Measurements from ENCODE around the gene GORASP1. TPM values are rescaled to one million over a fixed set of nuclear protein-coding genes. Genes with fewer than 3 reads are reported as not detected.

GORASP1 gene
- total RNA-seq, 5 donors from 2014 or later (not counting 1 experiment from before 2014, with no cell fraction given): 26.7 to 55.5 (median 41.5) TPM

DNA sequence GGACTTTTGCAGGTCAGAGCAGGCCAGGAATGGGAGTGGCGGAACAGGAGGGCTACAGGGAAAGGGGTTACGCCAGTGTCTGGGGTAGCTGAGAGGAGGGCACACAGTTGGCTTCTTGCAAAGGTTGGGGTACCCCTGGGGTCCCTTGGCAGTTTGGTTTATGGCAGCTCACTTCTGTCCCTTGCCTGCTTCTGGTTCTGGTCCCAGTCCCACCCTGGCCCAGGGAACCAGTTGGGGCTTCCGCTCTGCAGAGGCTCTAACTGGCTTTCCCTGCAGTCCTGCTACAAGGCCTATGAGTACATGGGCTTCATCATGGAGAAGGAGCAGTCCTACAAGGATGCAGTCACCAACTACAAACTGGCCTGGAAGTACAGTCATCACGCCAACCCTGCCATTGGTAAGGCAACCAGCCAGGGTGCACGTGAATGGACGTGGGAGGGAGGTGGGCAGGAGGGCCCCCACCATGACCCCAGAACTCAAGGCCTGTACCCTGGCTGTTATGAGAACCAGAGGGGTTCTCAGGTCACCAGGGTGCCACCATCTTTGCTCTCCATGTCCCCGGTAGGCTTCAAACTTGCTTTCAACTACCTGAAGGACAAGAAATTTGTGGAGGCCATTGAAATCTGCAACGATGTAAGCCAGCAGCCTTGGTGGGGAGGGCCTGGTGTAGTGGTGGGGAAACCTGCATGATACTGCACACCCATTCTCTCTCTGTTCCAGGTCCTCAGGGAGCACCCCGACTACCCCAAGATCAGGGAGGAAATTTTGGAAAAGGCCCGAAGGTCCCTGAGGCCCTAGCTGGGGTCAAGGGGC lies 30.8 kb upstream of the GORASP1 start:
- WGBS (ENCODE audit: insufficient coverage): 88% methylated on average over 4 of the region's 10 CpGs
- Histone ChIP-seq H3K4me3 (ENCODE audit: control insufficient read depth in 1 of 2, extremely low read depth in 1 of 2, low read length in 1 of 2) (no peak overlapping the region), H3K4me1 (ENCODE audit: control insufficient read depth in 1 of 2, extremely low read depth in 1 of 2, insufficient read depth in 2 of 2, low read length in 2 of 2) (peaks cover 0 to 10% of the 10 kb centered on the region in 2 experiments), H3K9me3 (no peaks in the 10 kb centered on the region), H3K36me3 (ENCODE audit: control insufficient read depth in 2 of 2, extremely low read depth in 1 of 2, insufficient read depth in 1 of 2, low read length in 1 of 2) (peaks cover 19 to 32% of the 10 kb centered on the region in 2 donors), H3K27me3 (replicated peaks in 1 of 2; ENCODE audit: control insufficient read depth in 2 of 2, extremely low read depth in 1 of 2, insufficient read depth in 2 of 2, low read length in 1 of 2) (no peaks in the 10 kb centered on the region), H3K27ac (ENCODE audit: low read length) (no peak overlapping the region)
- Mint-ChIP-seq H3K4me3 (peak overlapping the region in 1 of 3 donors; percentile 10), H3K9me3 (no peaks in the 10 kb centered on the region), H3K27me3 (no peaks in the 10 kb centered on the region), H3K36me3 (peaks cover 24% of the 10 kb centered on the region), H3K4me1 (peaks cover 14 to 30% (median 18%) of the 10 kb centered on the region in 3 donors), H3K27ac (peak overlapping the region in 1 of 2 donors; percentile 61)
- DNase-seq: no peak
- ATAC-seq (replicated peaks in 1 of 4): peak in 1 of 4 experiments; percentile 2
- ChIA-PET CTCF (interaction anchor here in 1 of 2 donors (1.0 kb wide), 1 partner anchor 154 kb away, joined by 3 read pairs; no protein-coding TSS in a partner anchor), POLR2A (no interaction called here)

DNA sequence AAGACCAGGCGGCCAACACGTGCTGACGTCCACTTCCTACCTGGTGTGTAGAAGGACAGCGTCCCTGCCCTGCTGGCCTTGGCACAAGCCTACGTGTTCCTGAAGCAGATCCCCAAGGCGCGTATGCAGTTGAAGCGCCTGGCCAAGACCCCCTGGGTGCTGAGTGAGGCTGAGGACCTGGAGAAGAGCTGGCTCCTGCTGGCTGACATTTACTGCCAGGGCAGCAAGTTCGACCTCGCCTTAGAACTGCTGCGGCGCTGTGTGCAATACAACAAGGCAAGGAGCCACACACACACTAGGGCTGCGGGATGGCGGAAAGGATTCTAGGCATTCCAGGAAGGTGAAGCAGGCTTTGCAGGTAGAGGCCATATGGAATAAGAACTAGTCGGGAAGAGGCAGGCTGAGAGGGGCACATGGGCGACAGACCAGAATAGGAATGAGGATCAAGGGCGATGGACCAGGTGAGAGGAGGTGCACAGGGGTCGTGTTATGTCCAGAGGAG lies 30.1 kb upstream of the GORASP1 start:
- ATAC-seq (replicated peaks in 1 of 4) (no peak), DNase-seq (no peak)
- CTCF ChIA-PET: no interaction called here
- Mint-ChIP-seq H3K36me3 (peaks cover 19% of the 10 kb centered on the region), H3K4me1 (peaks cover 11 to 30% (median 15%) of the 10 kb centered on the region in 3 donors), H3K27ac (peak overlapping the region in 1 of 2 donors; percentile 55), H3K4me3 (peak overlapping the region in 1 of 3 donors; percentile 10), H3K9me3 (no peaks in the 10 kb centered on the region), H3K27me3 (no peaks in the 10 kb centered on the region)
- WGBS (ENCODE audit: insufficient coverage): 97% methylated on average over 18 of the region's 18 CpGs
- Histone ChIP-seq H3K4me1 (ENCODE audit: control insufficient read depth in 1 of 2, extremely low read depth in 1 of 2, insufficient read depth in 2 of 2, low read length in 2 of 2) (peaks cover 0 to 7% of the 10 kb centered on the region in 2 experiments), H3K27ac (ENCODE audit: low read length) (no peak overlapping the region), H3K36me3 (ENCODE audit: control insufficient read depth in 2 of 2, extremely low read depth in 1 of 2, insufficient read depth in 1 of 2, low read length in 1 of 2) (peaks cover 12 to 25% of the 10 kb centered on the region in 2 donors), H3K9me3 (no peaks in the 10 kb centered on the region), H3K4me3 (ENCODE audit: control insufficient read depth in 1 of 2, extremely low read depth in 1 of 2, low read length in 1 of 2) (no peak overlapping the region), H3K27me3 (replicated peaks in 1 of 2; ENCODE audit: control insufficient read depth in 2 of 2, extremely low read depth in 1 of 2, insufficient read depth in 2 of 2, low read length in 1 of 2) (no peaks in the 10 kb centered on the region)
- POLR2A ChIA-PET: no interaction called here

DNA sequence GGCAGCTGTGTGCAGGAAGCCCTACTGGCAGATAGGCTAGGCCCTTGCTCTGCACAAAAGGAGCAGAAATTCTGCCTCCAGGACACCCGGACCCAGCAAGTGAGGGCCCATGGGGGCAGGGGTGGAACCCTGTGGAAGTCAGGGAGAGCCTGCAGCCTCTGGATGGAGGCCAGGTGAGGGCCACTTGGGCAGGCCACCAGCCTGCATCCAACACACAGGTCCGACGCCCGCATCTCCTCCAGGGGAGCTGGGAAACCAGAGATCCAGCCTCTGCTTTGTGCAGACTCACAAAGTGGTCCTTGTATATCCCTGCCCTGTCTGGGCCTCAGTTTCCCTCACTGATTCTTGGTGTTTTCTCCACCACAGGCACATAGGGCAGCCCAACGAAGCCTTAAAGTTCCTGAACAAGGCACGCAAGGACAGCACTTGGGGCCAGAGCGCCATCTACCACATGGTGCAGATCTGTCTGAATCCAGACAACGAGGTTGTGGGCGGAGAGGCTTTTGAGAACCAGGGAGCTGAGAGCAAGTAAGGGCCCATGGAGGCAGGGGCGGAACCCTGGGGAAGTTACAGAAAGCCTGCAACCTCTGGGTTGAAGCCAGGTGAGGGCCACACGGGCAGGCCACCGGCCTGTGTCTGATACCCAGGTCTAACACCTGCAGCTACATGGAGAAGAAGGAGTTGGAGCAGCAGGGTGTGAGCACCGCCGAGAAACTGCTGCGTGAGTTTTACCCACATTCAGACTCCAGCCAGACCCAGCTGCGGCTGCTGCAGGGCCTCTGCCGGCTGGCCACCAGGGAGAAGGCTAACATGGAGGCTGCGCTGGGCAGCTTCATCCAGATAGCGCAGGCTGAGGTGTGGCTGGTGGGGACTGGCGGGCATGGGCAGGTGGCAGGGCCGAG lies 29.4 kb upstream of the GORASP1 start:
- H3K36me3 ChIP-seq (ENCODE audit: control insufficient read depth in 2 of 2, extremely low read depth in 1 of 2, insufficient read depth in 1 of 2, low read length in 1 of 2): peaks cover 9 to 18% of the 10 kb centered on the region in 2 donors
- DNase-seq: no peak
- no peak overlapping the region for H3K27ac Mint-ChIP-seq

DNA sequence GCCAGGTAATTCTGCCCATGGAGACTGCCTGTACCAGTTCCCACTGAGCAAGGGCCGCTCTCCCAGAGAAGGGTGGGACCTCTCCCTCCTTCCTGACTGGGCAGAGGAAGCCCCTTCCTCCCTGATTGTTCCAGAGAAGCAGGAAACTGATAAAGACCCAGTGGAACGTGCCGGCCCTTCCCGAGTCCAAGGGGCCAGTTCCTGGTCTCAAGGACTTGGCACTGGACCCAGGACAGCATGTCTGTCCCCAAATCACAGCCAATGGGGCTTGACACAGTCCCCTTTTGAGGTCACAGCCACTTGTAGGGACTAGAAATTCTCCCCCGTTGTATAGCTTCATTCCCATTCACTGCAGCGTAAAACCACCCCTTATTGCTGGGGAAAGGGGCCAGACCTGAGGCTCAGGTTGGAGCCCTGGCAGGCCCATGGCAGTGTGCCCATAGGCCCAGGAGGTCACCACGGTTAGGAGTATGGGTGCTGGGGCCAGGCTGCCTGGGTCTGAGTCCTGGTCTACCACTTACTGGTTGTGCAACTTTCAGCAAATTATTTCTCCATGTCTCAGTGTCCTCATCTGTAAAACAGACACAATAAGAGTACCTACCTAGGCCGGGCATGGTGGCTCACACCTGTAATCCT lies 27.9 kb upstream of the GORASP1 start:
- CTCF ChIA-PET: interaction anchor here in 1 of 2 donors (0.6 kb wide), 1 partner anchor 24 kb away, joined by 6 read pairs; no protein-coding TSS in a partner anchor
- no peak for ATAC-seq (replicated peaks in 1 of 4)

More for the DNA sequence above, 29.4 kb upstream of the GORASP1 start:
- Mint-ChIP-seq H3K9me3 (no peaks in the 10 kb centered on the region), H3K4me3 (no peak overlapping the region), H3K27me3 (no peaks in the 10 kb centered on the region), H3K4me1 (peaks cover 10 to 29% (median 14%) of the 10 kb centered on the region in 3 donors), H3K36me3 (peaks cover 17% of the 10 kb centered on the region)
- Histone ChIP-seq H3K4me3 (ENCODE audit: control insufficient read depth in 1 of 2, extremely low read depth in 1 of 2, low read length in 1 of 2) (no peak overlapping the region), H3K27me3 (replicated peaks in 1 of 2; ENCODE audit: control insufficient read depth in 2 of 2, extremely low read depth in 1 of 2, insufficient read depth in 2 of 2, low read length in 1 of 2) (no peaks in the 10 kb centered on the region), H3K4me1 (ENCODE audit: control insufficient read depth in 1 of 2, extremely low read depth in 1 of 2, insufficient read depth in 2 of 2, low read length in 2 of 2) (peaks cover 0 to 1% of the 10 kb centered on the region in 2 experiments), H3K27ac (ENCODE audit: low read length) (no peak overlapping the region), H3K9me3 (no peaks in the 10 kb centered on the region)
- ChIA-PET POLR2A (no interaction called here), CTCF (interaction anchor here in 1 of 2 donors (0.6 kb wide), 1 partner anchor 35 kb away, joined by 3 read pairs; no protein-coding TSS in a partner anchor)
- ATAC-seq (replicated peaks in 1 of 4): peak in 1 of 4 experiments; percentile 6
- 89% methylated on average over 15 of the region's 21 CpGs for WGBS (ENCODE audit: insufficient coverage)

DNA sequence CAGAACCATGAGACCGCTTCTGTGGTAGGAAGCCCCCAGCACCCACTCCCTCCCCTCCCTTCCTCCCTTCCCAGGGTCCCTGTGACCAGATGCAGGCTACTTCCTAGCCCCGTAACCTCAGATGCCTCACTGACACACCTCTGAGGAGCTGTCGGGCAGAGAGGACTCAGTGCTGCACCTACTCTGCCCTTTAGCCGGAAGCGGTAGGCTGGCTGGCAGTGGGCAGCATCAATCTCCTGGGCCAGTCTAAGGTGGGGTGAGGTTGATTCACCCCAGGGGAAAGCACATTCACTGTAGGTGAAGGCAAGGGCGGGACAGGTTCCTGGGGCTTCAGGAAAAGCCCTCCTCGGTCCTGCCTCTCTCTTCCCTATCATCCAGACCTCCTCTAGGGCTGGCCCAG lies 26.9 kb upstream of the GORASP1 start:
- no peaks in the 10 kb centered on the region for H3K9me3 Mint-ChIP-seq
- H3K27ac Mint-ChIP-seq: no peak overlapping the region
- peaks cover 0 to 3% of the 10 kb centered on the region in 2 donors for H3K36me3 ChIP-seq (ENCODE audit: control insufficient read depth in 2 of 2, extremely low read depth in 1 of 2, insufficient read depth in 1 of 2, low read length in 1 of 2)
- no peaks in the 10 kb centered on the region for H3K27me3 Mint-ChIP-seq
- ATAC-seq (replicated peaks in 1 of 4): peak in 1 of 4 experiments; percentile 5
- H3K4me3 Mint-ChIP-seq: no peak overlapping the region
- POLR2A ChIA-PET: no interaction called here
- no peak overlapping the region for H3K27ac ChIP-seq (ENCODE audit: low read length)
- peaks cover 0 to 15% (median 5%) of the 10 kb centered on the region in 3 donors for H3K4me1 Mint-ChIP-seq
- no peaks in the 10 kb centered on the region for H3K4me1 ChIP-seq (ENCODE audit: control insufficient read depth in 1 of 2, extremely low read depth in 1 of 2, insufficient read depth in 2 of 2, low read length in 2 of 2)
- no peak for DNase-seq
- no peaks in the 10 kb centered on the region for H3K9me3 ChIP-seq
- H3K4me3 ChIP-seq (ENCODE audit: control insufficient read depth in 1 of 2, extremely low read depth in 1 of 2, low read length in 1 of 2): no peak overlapping the region
- H3K27me3 ChIP-seq (replicated peaks in 1 of 2; ENCODE audit: control insufficient read depth in 2 of 2, extremely low read depth in 1 of 2, insufficient read depth in 2 of 2, low read length in 1 of 2): no peaks in the 10 kb centered on the region
- CTCF ChIA-PET: interaction anchor here (0.9 to 1.8 kb wide), 2 partner anchors 58 to 157 kb away, joined by 5 read pairs; partner anchors contain the start of gene XIRP1 (in 1 of the 2)
- peaks cover 14% of the 10 kb centered on the region for H3K36me3 Mint-ChIP-seq
- 80% methylated on average over 3 of the region's 7 CpGs for WGBS (ENCODE audit: insufficient coverage)

More for the DNA sequence above, 27.9 kb upstream of the GORASP1 start:
- Histone ChIP-seq H3K27me3 (replicated peaks in 1 of 2; ENCODE audit: control insufficient read depth in 2 of 2, extremely low read depth in 1 of 2, insufficient read depth in 2 of 2, low read length in 1 of 2) (no peaks in the 10 kb centered on the region), H3K9me3 (no peaks in the 10 kb centered on the region), H3K27ac (ENCODE audit: low read length) (no peak overlapping the region), H3K4me3 (ENCODE audit: control insufficient read depth in 1 of 2, extremely low read depth in 1 of 2, low read length in 1 of 2) (no peak overlapping the region), H3K36me3 (ENCODE audit: control insufficient read depth in 2 of 2, extremely low read depth in 1 of 2, insufficient read depth in 1 of 2, low read length in 1 of 2) (peaks cover 3 to 5% of the 10 kb centered on the region in 2 donors), H3K4me1 (ENCODE audit: control insufficient read depth in 1 of 2, extremely low read depth in 1 of 2, insufficient read depth in 2 of 2, low read length in 2 of 2) (no peaks in the 10 kb centered on the region)
- peaks cover 10% of the 10 kb centered on the region for H3K36me3 Mint-ChIP-seq
- POLR2A ChIA-PET: interaction anchor here in 1 of 2 donors (0.7 kb wide), 1 partner anchor 14 kb away, joined by 3 read pairs; no protein-coding TSS in a partner anchor
- H3K4me3 Mint-ChIP-seq: no peak overlapping the region
- H3K27me3 Mint-ChIP-seq: no peaks in the 10 kb centered on the region
- WGBS (ENCODE audit: insufficient coverage): 94% methylated on average over 6 of the region's 8 CpGs
- no peaks in the 10 kb centered on the region for H3K9me3 Mint-ChIP-seq
- DNase-seq: no peak
- peaks cover 3 to 15% (median 6%) of the 10 kb centered on the region in 3 donors for H3K4me1 Mint-ChIP-seq
- H3K27ac Mint-ChIP-seq: no peak overlapping the region
